GM18517 (cell line): ENCODE data around the gene GJC2.
"Not testable (repeated sequence)": the region's sequence is repeated elsewhere in the genome, so short reads cannot be mapped to it uniquely, and the experiment has no call there.

Experiments used
- ATAC-seq: cut with Tn5 transposase; IDR thresholded peaks from one replicate; pipeline ENCODE4 v1.9.1; 2021; ENCODE audit warnings: mild to moderate bottlenecking, moderate library complexity; ENCODE audit not compliant: unreplicated experiment

Gene GJC2

GRCh38 chr1:228149406-228150119, at the start of gene GJC2:
Gene GJC2 (plus strand): TSS chr1:228149930. CDS start chr1:228157759, 7,829 bp downstream.
- ATAC-seq = no peak

- no peak for ATAC-seq
Observed at GRCh38 chr1:228100822-228101613, 48.7 kb upstream of the GJC2 start.

GRCh38 chr1:228101614-228101993, 48.1 kb upstream of the GJC2 start:
- ATAC-seq = no peak

GRCh38 chr1:228101994-228102790, 47.5 kb upstream of the GJC2 start:
- ATAC-seq = no peak

- peak; percentile 61 for ATAC-seq
Observed at GRCh38 chr1:228102791-228103620, 46.7 kb upstream of the GJC2 start, which contains the start of gene C1orf35. Gene C1orf35 (minus strand): TSS chr1:228103325. CDS start chr1:228103227, 98 bp downstream.

GRCh38 chr1:228104526-228105269, 45.0 kb upstream of the GJC2 start:
- ATAC-seq = no peak

- no peak for ATAC-seq
Observed at GRCh38 chr1:228105270-228105995, 44.3 kb upstream of the GJC2 start.

GRCh38 chr1:228105996-228106799, 43.5 kb upstream of the GJC2 start:
- no peak for ATAC-seq

GRCh38 chr1:228106800-228107054, 43.0 kb upstream of the GJC2 start:
- no peak for ATAC-seq

GRCh38 chr1:228107636-228108035, 42.1 kb upstream of the GJC2 start:
- ATAC-seq = no peak

GRCh38 chr1:228108055-228108690, 41.6 kb upstream of the GJC2 start:
- ATAC-seq = no peak

GRCh38 chr1:228108742-228109072, 41.0 kb upstream of the GJC2 start:
- no peak for ATAC-seq

GRCh38 chr1:228109073-228109961, 40.4 kb upstream of the GJC2 start, which contains the start of gene MRPL55:
Gene MRPL55 (minus strand): TSS chr1:228109299. CDS start chr1:228108260, 1,039 bp downstream.
- ATAC-seq = peak; percentile 89

GRCh38 chr1:228109962-228110488, 39.7 kb upstream of the GJC2 start:
- ATAC-seq = no peak

GRCh38 chr1:228110556-228110955, 39.2 kb upstream of the GJC2 start:
- ATAC-seq = no peak

GRCh38 chr1:228111315-228111714, 38.4 kb upstream of the GJC2 start:
- ATAC-seq = not testable (repeated sequence)

GRCh38 chr1:228112167-228112566, 37.6 kb upstream of the GJC2 start:
- no peak for ATAC-seq
